H54 (cell line): ENCODE measurements around the gene COL27A1.
"Not testable (repeated sequence)": the region's sequence is repeated elsewhere in the genome, so short reads cannot be mapped to it uniquely, and the experiment has no call there.

Source experiments
- DNase-seq: peaks from one replicate; pipeline ENCODE4 v3.0.0; 2011; ENCODE audit warnings: low spot score, mixed read lengths; ENCODE audit not compliant: insufficient read length
- FAIRE-seq: peaks from 3 replicates; lab custom pipeline; 2011; peaks lifted over from hg19 to GRCh38; lab: Jason Lieb, UNC
- POLR2A ChIP-seq: IDR thresholded peaks from 2 replicates; pipeline ENCODE4 v1.6.1; 2011; ENCODE audit warnings: low read depth, mild to moderate bottlenecking, low read length

The COL27A1 gene

GRCh38 chr9:114184071-114184470 lies 28.7 kb downstream of the COL27A1 start:
- no peak for DNase-seq
- TF ChIP-seq POLR2A: no peak
- FAIRE-seq: no peak

- FAIRE-seq (no peak), DNase-seq (no peak)
- TF ChIP-seq POLR2A: no peak
Measured at GRCh38 chr9:114184866-114185265, 29.5 kb downstream of the COL27A1 start.

- DNase-seq (no peak), FAIRE-seq (no peak)
- TF ChIP-seq POLR2A: no peak
Measured at GRCh38 chr9:114185570-114186490, 30.5 kb downstream of the COL27A1 start.

- no peak for TF ChIP-seq POLR2A
- FAIRE-seq: no peak
- no peak for DNase-seq
Measured at GRCh38 chr9:114186605-114187289, 31.4 kb downstream of the COL27A1 start.

GRCh38 chr9:114187827-114188226 lies 32.5 kb downstream of the COL27A1 start:
- DNase-seq (no peak), FAIRE-seq (no peak)
- no peak for TF ChIP-seq POLR2A

GRCh38 chr9:114189823-114190562 lies 34.7 kb downstream of the COL27A1 start:
- DNase-seq: no peak
- no peak for FAIRE-seq
- TF ChIP-seq POLR2A: no peak

GRCh38 chr9:114190563-114190905 lies 35.2 kb downstream of the COL27A1 start:
- DNase-seq: no peak
- no peak for FAIRE-seq
- TF ChIP-seq POLR2A: no peak

- FAIRE-seq, DNase-seq: not testable (repeated sequence)
Measured at GRCh38 chr9:114191402-114191801, 36.1 kb downstream of the COL27A1 start.

GRCh38 chr9:114192539-114192938 lies 37.2 kb downstream of the COL27A1 start:
- DNase-seq: no peak
- TF ChIP-seq POLR2A: no peak
- no peak for FAIRE-seq

GRCh38 chr9:114193090-114193489 lies 37.8 kb downstream of the COL27A1 start:
- TF ChIP-seq POLR2A: no peak
- no peak for DNase-seq
- no peak for FAIRE-seq

GRCh38 chr9:114196117-114196516 lies 40.8 kb downstream of the COL27A1 start:
- no peak for TF ChIP-seq POLR2A
- DNase-seq: no peak
- no peak for FAIRE-seq

- DNase-seq (no peak), FAIRE-seq (no peak)
- TF ChIP-seq POLR2A: no peak
Measured at GRCh38 chr9:114196979-114197622, 41.8 kb downstream of the COL27A1 start.

- no peak for TF ChIP-seq POLR2A
- FAIRE-seq: no peak
- no peak for DNase-seq
Measured at GRCh38 chr9:114198249-114199040, 43.1 kb downstream of the COL27A1 start.
